Transverse colon (tissue), 4 donors: ENCODE measurements around the gene SSU72. TPM values are rescaled to one million over a fixed set of nuclear protein-coding genes. Genes with fewer than 3 reads are reported as not detected.

Experiments
- DNase-seq: peaks from one replicate; pipeline ENCODE4 v3.0.0-alpha.2; 2019
- H3K27ac ChIP-seq, 4 donors: fragments of 200-600 bp; sonication (generic); 2 replicates each; pipeline ENCODE4 v1.5.1; 2016 to 2018; ENCODE audit warnings: inconsistent platforms in 4 of 4
- H3K27me3 ChIP-seq: fragments of 200-600 bp; sonication (generic); 2 replicates; pipeline ENCODE4 v1.5.1; 2017; ENCODE audit warnings: inconsistent platforms
- H3K36me3 ChIP-seq, 4 donors: fragments of 200-600 bp; sonication (generic); 2 replicates each; pipeline ENCODE4 v1.5.1; 2017 to 2019; ENCODE audit warnings: inconsistent platforms in 4 of 4
- H3K4me1 ChIP-seq, 4 donors: fragments of 200-600 bp; sonication (generic); 2 replicates each; pipeline ENCODE4 v1.5.1; 2017 to 2020; ENCODE audit warnings: inconsistent platforms in 4 of 4
- H3K4me3 ChIP-seq, 4 donors: fragments of 200-600 bp; sonication (generic); 1 replicate in 1 of 4; 2 replicates in 3 of 4; pipeline versions ENCODE4 v1.5.1 to v1.6.1; 2017 to 2019; ENCODE audit warnings: inconsistent platforms in 4 of 4
- H3K9me3 ChIP-seq, 2 donors: fragments of 200-600 bp; sonication (generic); 2 replicates each; pipeline ENCODE4 v1.5.1; 2017 to 2019; ENCODE audit warnings: inconsistent platforms in 2 of 2
- EP300 ChIP-seq: sonication (generic); formaldehyde crosslinking; IDR thresholded peaks from one replicate; pipeline ENCODE4 v1.6.1; 2017; ENCODE audit warnings: antibody characterized with exemption, low read depth
- POLR2A ChIP-seq: fragments of 450-650 bp; IDR thresholded peaks from one replicate; pipeline ENCODE4 v1.6.1; 2016; ENCODE audit warnings: antibody characterized with exemption, mild to moderate bottlenecking, moderate library complexity
- POLR2AphosphoS5 ChIP-seq, 3 donors: sonication (generic); formaldehyde crosslinking; IDR thresholded peaks; one replicate each; pipeline ENCODE4 v1.6.1; 2016; ENCODE audit warnings: antibody characterized with exemption in 3 of 3
- WGBS, 2 donors: methylation state at CpG; one replicate each; pipeline ENCODE4 v1.1.5; 2018; ENCODE audit warnings: low coverage in 1 of 2; 5-methylcytosine and 5-hydroxymethylcytosine counted together
- in situ Hi-C, 4 donors: fragments of 200-750 bp; cut with MboI; loops; one replicate each; pipeline versions ENCODE4 v1.15.0 to v1.15.1; 2017; ENCODE audit warnings: low sequenced_read_pairs in 3 of 4, low pct_ligation_motif_present in 1 of 4, low pct_unique_long_range_greater_than_20kb in 1 of 4
- intact Hi-C: fragments of 100-400 bp; cut with DNase I; formaldehyde crosslinking; loops from one replicate; pipeline ENCODE4 v1.15.1; 2023; ENCODE audit warnings: low total_unique reads
- total RNA-seq, 4 donors: library from RNA; depleted of rRNA; stranded (reverse); fragments of >200 nt; gene quantifications; one replicate each; pipeline ENCODE4 v1.1.0, GENCODE V29; 2016
- TF ChIP-seq, protein P1 (sequence below), 5 experiments: fragments of 200-600 bp in 3 of 5; fragments of 450-650 bp in 2 of 5; sonication (generic) in 3 of 5; IDR thresholded peaks; 1 replicate in 2 of 5; 2 replicates in 3 of 5; pipeline ENCODE4 v1.5.1; 2016 to 2017; ENCODE audit warnings: antibody characterized with exemption in 5 of 5, inconsistent platforms in 3 of 5, mild to moderate bottlenecking in 2 of 5, moderate library complexity in 1 of 5

The SSU72 gene
- total RNA-seq, 4 donors from 2014 or later, result 95.0 to 162 (median 136) TPM

DNA sequence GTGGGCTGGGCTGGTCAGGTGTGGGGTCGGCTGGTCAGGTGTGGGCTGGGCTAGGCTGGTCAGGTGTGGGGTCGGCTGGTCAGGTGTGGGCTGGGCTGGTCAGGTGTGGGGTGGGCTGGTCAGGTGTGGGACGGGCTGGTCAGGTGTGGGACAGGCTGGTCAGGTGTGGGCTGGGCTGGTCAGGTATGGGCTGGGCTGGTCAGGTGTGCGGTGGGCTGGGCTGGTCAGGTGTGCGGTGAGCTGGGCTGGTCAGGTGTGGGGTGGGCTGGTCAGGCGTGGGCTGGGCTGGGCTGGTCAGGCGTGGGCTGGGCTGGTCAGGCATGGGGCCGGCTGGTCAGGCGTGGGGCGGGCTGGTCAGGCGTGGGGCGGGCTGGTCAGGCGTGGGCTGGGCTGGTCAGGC lies 31.6 kb upstream of the SSU72 start:
- H3K27ac ChIP-seq, result no peak overlapping the region
- no peaks in the 10 kb centered on the region for H3K36me3 ChIP-seq
- H3K9me3 ChIP-seq, result no peaks in the 10 kb centered on the region
- peaks cover 18% of the 10 kb centered on the region for H3K27me3 ChIP-seq
- no peak for DNase-seq
- H3K4me1 ChIP-seq, result no peaks in the 10 kb centered on the region
- in situ Hi-C loops, result no loop called here
- H3K4me3 ChIP-seq, result no peak overlapping the region
- intact Hi-C loops, result no loop called here
- no peak for TF ChIP-seq POLR2A
- no peak for TF ChIP-seq EP300
- no peak for TF ChIP-seq POLR2AphosphoS5 (IDR thresholded peaks at IDR 0.05)
- TF ChIP-seq, protein P1, sequence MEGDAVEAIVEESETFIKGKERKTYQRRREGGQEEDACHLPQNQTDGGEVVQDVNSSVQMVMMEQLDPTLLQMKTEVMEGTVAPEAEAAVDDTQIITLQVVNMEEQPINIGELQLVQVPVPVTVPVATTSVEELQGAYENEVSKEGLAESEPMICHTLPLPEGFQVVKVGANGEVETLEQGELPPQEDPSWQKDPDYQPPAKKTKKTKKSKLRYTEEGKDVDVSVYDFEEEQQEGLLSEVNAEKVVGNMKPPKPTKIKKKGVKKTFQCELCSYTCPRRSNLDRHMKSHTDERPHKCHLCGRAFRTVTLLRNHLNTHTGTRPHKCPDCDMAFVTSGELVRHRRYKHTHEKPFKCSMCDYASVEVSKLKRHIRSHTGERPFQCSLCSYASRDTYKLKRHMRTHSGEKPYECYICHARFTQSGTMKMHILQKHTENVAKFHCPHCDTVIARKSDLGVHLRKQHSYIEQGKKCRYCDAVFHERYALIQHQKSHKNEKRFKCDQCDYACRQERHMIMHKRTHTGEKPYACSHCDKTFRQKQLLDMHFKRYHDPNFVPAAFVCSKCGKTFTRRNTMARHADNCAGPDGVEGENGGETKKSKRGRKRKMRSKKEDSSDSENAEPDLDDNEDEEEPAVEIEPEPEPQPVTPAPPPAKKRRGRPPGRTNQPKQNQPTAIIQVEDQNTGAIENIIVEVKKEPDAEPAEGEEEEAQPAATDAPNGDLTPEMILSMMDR (IDR thresholded peaks at IDR 0.05), result no peak
- 92% methylated on average over 13 of the region's 13 CpGs; no CpG with 5 or more reads in 1 of the 2 donors for WGBS, 2 donors

DNA sequence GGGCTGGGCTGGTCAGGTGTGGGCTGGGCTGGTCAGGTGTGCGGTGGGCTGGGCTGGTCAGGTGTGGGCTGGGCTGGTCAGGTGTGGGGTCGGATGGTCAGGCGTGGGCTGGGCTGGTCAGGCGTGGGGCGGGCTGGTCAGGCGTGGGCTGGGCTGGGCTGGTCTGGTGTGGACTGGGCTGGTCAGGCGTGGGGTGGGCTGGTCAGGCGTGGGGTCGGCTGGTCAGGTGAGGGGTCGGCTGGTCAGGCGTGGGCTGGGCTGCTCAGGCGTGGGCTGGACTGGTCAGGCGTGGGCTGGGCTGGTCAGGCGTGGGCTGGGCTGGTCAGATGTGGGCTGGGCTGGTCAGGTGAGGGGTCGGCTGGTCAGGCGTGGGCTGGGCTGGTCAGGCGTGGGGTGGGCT lies 31.1 kb upstream of the SSU72 start:
- H3K27me3 ChIP-seq, result peaks cover 23% of the 10 kb centered on the region
- intact Hi-C loops, result no loop called here
- WGBS, 2 donors, result 30 to 80% methylated on average over 2 to 11 of the region's 17 CpGs
- H3K4me1 ChIP-seq, result peaks cover 0 to under 1% (median under 1%) of the 10 kb centered on the region in 4 donors
- no peak overlapping the region for H3K27ac ChIP-seq
- H3K36me3 ChIP-seq, result no peaks in the 10 kb centered on the region
- no peak for DNase-seq
- in situ Hi-C loops, result no loop called here
- no peak for TF ChIP-seq POLR2A
- TF ChIP-seq, protein P1 (IDR thresholded peaks at IDR 0.05), result no peak
- no peak overlapping the region for H3K4me3 ChIP-seq
- H3K9me3 ChIP-seq, result no peaks in the 10 kb centered on the region

DNA sequence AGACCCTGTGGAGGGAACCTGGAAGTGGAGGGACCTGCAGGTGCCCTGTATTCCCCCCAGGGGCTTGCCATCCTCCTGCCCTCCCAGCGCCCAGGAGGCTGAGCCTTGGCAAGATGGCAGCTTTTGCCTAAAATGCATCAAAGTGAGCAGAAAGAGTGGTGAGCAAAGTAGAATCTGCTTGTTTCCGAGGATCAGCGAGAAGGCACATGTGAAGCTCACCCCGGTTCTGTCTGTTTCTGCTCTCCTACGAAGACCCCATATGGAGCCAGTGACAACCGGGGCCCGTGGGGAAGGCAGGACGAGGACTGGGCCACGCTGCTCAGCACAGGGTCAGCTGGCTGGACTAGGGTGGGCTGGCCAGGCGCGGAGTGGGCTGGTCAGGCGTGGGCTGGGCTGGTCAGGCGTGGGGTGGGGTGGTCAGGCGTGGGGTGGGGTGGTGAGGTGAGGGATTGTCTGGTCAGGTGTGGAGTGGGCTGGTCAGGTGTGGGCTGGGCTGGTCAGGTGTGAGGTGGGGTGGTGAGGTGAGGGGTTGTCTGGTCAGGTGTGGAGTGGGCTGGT lies 30.4 kb upstream of the SSU72 start:
- H3K4me1 ChIP-seq, result peaks cover 5 to 6% (median 5%) of the 10 kb centered on the region in 4 donors
- no peak for TF ChIP-seq EP300
- TF ChIP-seq, protein P1 (IDR thresholded peaks at IDR 0.05), result no peak
- TF ChIP-seq POLR2A, result no peak
- TF ChIP-seq POLR2AphosphoS5 (IDR thresholded peaks at IDR 0.05), result no peak
- in situ Hi-C loops, result no loop called here
- H3K4me3 ChIP-seq, result no peak overlapping the region
- no peaks in the 10 kb centered on the region for H3K36me3 ChIP-seq
- H3K9me3 ChIP-seq, result no peaks in the 10 kb centered on the region
- intact Hi-C loops, result no loop called here
- H3K27ac ChIP-seq, result no peak overlapping the region
- peaks cover 29% of the 10 kb centered on the region for H3K27me3 ChIP-seq
- no peak for DNase-seq
- 77 to 100% methylated on average over 1 to 14 of the region's 14 CpGs for WGBS, 2 donors

DNA sequence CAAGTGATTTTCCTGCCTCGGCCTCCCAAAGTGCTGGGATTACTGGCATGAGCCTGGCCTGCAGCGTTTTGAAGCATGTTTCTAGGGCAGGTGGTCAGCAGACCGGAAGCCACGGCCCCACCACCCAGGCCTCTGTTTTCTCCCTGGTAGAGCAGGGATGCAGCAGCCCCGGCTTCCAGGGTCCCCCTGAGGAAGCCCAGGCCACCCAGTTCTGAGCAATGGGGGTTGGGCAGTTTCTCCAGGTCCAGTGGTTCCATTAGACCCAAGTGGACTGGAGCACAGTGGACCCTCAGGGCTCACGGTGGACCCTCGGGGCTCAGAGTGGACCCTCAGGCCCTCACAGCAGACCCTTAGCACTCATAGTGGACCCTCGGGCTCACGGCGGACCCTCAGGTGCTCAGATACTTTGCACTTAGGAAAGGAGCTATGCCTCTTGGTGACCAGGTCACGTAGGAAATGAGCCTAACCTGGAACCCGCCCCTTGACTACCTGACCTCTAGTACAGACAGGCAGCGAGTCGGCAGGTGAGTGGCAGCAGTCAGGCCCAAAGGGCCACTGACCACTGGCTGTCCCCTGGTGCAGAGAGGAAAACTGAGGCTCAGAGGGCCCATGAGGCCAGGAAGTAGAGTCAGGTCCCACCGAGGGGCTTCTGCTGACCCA lies 29.8 kb upstream of the SSU72 start:
- 72% methylated on average over 10 of the region's 15 CpGs; no CpG with 5 or more reads in 1 of the 2 donors for WGBS, 2 donors
- in situ Hi-C loops (no loop called here), intact Hi-C loops (no loop called here)
- Histone ChIP-seq H3K4me3 (no peak overlapping the region), H3K4me1 (peaks cover 5 to 6% (median 5%) of the 10 kb centered on the region in 4 donors), H3K27me3 (peaks cover 30% of the 10 kb centered on the region), H3K36me3 (no peaks in the 10 kb centered on the region), H3K27ac (no peak overlapping the region), H3K9me3 (no peaks in the 10 kb centered on the region)
- no peak for DNase-seq
- TF ChIP-seq EP300 (no peak), POLR2AphosphoS5 (IDR thresholded peaks at IDR 0.05) (no peak), POLR2A (no peak)
- TF ChIP-seq, protein P1 (IDR thresholded peaks at IDR 0.05), result no peak
